PC-3 (cell line): ENCODE measurements around the gene NUDT7.

Source experiments
- EZH2 ChIP-seq: fragments of 300-600 bp; sonication (generic); IDR thresholded peaks from one replicate; pipeline ENCODE4 v1.6.1; 2017; ENCODE audit warnings: antibody characterized with exemption, mild to moderate bottlenecking, low read length; ENCODE audit not compliant: unreplicated experiment
- TF ChIP-seq, protein P1 (sequence below): fragments of 300-600 bp; sonication (generic); conservative IDR thresholded peaks from 2 replicates; pipeline ENCODE4 v1.5.1; 2017; ENCODE audit warnings: antibody characterized with exemption, low read depth, mild to moderate bottlenecking, low read length

DNA sequence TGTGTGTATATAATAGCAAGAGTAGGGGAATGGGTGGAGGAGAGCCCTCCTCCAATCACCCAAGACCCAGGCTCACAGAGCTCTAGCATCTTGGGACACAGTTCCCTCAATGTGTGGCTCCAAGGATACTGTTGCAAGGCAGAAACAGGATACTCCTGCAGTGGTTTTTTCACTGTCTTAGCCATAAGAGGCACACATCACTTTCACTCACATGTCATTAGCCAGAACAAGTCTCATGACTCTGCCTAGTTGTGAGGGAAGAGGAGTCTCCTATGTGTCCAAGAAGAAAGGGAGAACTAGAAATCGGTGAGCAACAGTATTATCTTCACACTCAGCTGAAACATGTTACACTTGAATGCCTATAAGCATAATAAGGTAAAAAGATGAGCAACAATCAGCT, 11.1 kb upstream of the NUDT7 start:
- TF ChIP-seq, protein P1, sequence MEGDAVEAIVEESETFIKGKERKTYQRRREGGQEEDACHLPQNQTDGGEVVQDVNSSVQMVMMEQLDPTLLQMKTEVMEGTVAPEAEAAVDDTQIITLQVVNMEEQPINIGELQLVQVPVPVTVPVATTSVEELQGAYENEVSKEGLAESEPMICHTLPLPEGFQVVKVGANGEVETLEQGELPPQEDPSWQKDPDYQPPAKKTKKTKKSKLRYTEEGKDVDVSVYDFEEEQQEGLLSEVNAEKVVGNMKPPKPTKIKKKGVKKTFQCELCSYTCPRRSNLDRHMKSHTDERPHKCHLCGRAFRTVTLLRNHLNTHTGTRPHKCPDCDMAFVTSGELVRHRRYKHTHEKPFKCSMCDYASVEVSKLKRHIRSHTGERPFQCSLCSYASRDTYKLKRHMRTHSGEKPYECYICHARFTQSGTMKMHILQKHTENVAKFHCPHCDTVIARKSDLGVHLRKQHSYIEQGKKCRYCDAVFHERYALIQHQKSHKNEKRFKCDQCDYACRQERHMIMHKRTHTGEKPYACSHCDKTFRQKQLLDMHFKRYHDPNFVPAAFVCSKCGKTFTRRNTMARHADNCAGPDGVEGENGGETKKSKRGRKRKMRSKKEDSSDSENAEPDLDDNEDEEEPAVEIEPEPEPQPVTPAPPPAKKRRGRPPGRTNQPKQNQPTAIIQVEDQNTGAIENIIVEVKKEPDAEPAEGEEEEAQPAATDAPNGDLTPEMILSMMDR = no peak
- TF ChIP-seq EZH2 = no peak
